Heart left ventricle (tissue), 13 donors: ENCODE measurements around the gene TMEM52B.

Source experiments
- CTCF ChIP-seq, 12 donors: fragments of 200-600 bp; sonication (generic) in 4 of 12; IDR thresholded peaks; one replicate each; pipeline versions ENCODE4 v1.5.0 to v1.8.0; 2018 to 2022; ENCODE audit warnings: antibody characterized with exemption in 12 of 12, mild to moderate bottlenecking in 5 of 12
- POLR2A ChIP-seq, 2 donors: fragments of 450-650 bp; IDR thresholded peaks; one replicate each; pipeline ENCODE4 v1.6.1; 2017; ENCODE audit warnings: antibody characterized with exemption in 2 of 2, mild to moderate bottlenecking in 2 of 2, moderate library complexity in 2 of 2
- donor health status: ischemic (EF 13 %, LVEDD 7.1; RV severe dilation, severe dysfunction).
- donor health status: DM: no; HTN: yes; CAD: no.
- donor health status: DM: no; HTN: no; CAD: no.
- donor health status: ischemic (EF 25% LVEDD 6.9; RV normal size, moderate dysfunction).
- donor health status: ischemic (EF 25% LVEDD 5.7; RV mildly dilated, moderate dysfunction).
- donor health status: ischemic (EF 35%, LVEDD 5.7; RV mildly dilated, moderate dysfunction).
- donor health status: nonischemic (EF 11% LVEDD 7.7; RV severe dilation, severe dysfunction).
- donor health status: DM: yes; HTN: yes; CAD: no.
- donor health status: PGD.
- donor health status: ischemic (EF 29% LVEDD 5.4; RV normal size, mild dysfunction).
- donor health status: nonischemic (EF 23%, LVEDD 6.1; RV moderate dilation, normal function).

GRCh38 chr12:10153271-10154144, 25.3 kb upstream of the TMEM52B start:
- peak; percentile 73 to 90 (median 82) for TF ChIP-seq CTCF (IDR thresholded peaks at IDR 0.05)
- TF ChIP-seq POLR2A (IDR thresholded peaks at IDR 0.05) = no peak
